ENCODE measurements around the gene CRADD. TPM values are rescaled to one million over a fixed set of nuclear protein-coding genes. Genes with fewer than 3 reads are reported as not detected.

CRADD gene
- 12.9 and 13.1 TPM in 2 replicates for total RNA-seq

DNA sequence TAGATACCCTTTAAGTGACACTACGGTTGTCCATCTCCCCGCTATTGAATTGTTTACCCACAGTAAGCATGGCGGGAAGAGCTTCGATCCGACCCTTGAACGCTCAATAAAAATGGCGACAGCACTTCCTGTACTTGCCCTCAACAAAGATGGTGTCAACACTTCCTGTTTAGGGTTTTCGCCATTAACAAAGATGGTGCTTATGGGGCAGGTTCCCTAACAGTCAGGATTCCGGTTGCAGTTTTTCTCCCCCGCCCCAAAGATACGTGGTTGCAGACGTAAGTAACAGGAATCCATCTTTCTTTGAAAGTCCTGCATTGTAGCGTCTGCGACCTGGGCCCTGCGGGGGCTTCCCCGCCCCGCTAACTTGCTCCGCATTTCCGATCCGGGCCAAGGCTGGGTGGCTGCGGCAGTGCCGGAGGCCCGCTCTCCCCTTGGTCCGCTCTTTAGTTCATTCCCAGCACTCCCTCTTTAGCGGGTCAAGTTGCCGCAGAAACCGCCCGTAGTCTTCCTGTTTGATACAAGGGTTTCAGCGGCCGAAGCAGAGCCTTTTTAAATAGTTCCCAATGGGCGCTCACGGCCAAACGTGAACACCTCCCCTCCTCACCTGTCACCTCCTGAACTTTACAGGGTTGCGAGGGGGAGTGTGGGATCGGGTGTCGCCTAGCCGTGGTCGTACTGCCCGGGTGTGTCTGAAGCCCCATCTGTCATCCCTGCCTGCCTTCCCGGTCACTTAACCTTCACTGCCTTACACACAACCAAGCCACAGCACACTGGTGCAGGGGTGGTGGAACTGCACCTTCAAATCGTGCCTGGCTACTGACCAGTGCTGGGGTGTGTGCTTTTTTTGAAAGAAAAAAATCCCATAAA is at the start of gene CRADD:
Gene CRADD, plus strand, starts transcription at position 181 of the 870 bp plus-strand sequence.

Small RNA genes lying within 50 kb of the gene (small RNA-seq; reads per million reads assigned to genes)
- gene RN7SL630P, result not detected

Other genes with a start within 250 kb of the CRADD start
- gene UBE2N, start 235.4 kb upstream of the CRADD start, total RNA-seq, result 134 and 143 TPM in 2 replicates
- gene MRPL42, start 209.9 kb upstream of the CRADD start, total RNA-seq, result 87.1 and 108 TPM in 2 replicates
- 1.7 and 8.3 TPM in 2 replicates for gene SOCS2, start 104.7 kb upstream of the CRADD start, total RNA-seq

Data from thoracic aorta endothelial cell (primary cell).